Measurements from ENCODE around the gene WIPI1. TPM values are rescaled to one million over a fixed set of nuclear protein-coding genes. Genes with fewer than 3 reads are reported as not detected.

Gene WIPI1
- total RNA-seq, 2 experiments from 2014 or later = 34.4 to 43.5 TPM

DNA sequence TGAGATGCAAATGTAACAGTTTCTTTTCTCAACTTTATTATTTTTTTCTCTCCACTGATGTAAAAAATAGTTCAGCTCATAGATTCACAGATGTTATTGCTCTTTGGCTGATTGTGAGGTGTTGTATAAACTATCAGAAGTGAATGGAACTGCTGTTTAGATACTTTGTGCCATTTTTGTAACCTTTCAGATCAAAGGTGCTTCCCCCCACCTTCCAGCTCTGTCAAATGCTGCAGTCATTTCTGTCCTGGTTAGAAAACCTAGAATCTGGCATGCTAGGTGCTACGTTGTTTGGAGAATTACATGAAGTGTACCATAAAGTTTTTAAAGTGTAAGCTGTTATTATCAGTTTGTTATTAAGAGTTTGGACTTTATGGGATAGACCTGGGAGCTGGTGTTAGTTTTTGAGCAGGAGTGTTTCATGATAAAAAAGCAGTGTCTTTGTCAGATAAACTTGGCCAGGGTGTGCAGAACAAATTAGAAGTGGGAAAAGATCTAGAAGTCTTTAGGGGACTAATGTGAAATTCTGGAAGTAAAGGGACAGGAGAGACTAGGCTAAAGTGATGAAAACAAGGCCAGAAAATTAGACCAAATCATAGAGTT is 1.8 kb upstream of the WIPI1 start:
- H2AFZ ChIP-seq (ENCODE audit: low read length) = peak overlapping the region; percentile 84
- POLR2A ChIA-PET = interaction anchor here (0.6 to 7.6 kb wide), 23 partner anchors 9 to 747 kb away, joined by 3 to 138 read pairs (median 9); partner anchors contain the start of genes AMZ2, ARSG and SLC16A6

DNA sequence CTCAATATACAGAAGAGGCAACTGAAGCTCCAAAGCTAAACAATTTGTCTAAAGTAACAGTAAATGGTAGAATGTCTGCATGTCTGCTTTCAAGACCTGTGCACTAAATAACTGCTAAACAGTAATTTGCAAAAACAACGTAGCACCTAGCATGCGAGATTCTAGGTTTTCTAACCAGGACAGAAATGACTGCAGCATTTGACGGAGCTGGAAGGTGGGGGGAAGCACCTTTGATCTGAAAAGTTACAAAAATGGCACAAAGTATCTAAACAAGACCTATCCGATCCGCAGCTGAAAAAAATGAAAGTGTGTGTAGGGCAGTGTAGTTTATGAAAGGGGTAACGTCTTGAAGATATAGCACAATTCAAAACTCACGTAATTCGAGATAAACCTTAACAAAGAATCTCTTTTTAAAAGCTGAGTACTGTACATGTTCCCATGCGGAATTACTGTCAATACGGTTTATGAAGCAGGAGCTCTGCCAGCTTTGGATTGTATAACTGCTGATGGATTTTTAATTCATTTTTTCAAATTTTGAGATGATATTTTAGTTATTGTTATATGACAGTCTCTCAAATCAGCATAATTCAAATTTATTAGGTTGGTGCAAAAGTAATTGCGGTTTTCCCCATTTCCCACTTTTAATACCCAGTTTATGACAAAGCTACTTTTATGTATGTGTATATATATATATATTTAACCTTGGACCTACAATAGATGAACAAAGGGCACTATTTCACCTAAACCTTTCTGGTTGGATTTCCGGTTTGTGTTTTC is 1.2 kb upstream of the WIPI1 start:
- CTCF ChIA-PET (ENCODE audit: unreplicated experiment) = interaction anchor here (0.9 to 1.3 kb wide), 7 partner anchors 8 to 286 kb away, joined by 3 to 4 read pairs (median 3); no protein-coding TSS in a partner anchor
- Histone ChIP-seq H3K9me2 (ENCODE audit: insufficient read depth, low read length) (no peaks in the 10 kb centered on the region), H3K27ac (ENCODE audit: low read depth, low read length, poor library complexity, severe bottlenecking) (peak overlapping the region; percentile 83), H3K4me1 (ENCODE audit: insufficient read depth, low read length, poor library complexity, severe bottlenecking) (peaks cover 78% of the 10 kb centered on the region), H3K4me2 (ENCODE audit: low read length) (peak overlapping the region; percentile 92), H3K36me3 (ENCODE audit: insufficient read depth, low read length) (no peaks in the 10 kb centered on the region), H3K79me2 (ENCODE audit: insufficient read depth, low read depth, low read length) (peaks cover 7% of the 10 kb centered on the region; the same call in 1 of the 2 replicates), H2AFZ (ENCODE audit: low read length) (peak overlapping the region; percentile 84), H3K9me3 (ENCODE audit: low read length) (no peaks in the 10 kb centered on the region), H4K20me1 (ENCODE audit: insufficient read depth, low read length) (no peaks in the 10 kb centered on the region), H3K4me3 (ENCODE audit: low read depth, low read length, poor library complexity, severe bottlenecking) (peak overlapping the region; percentile 67)
- BruUV-seq (replicated peaks) = TSS peak; percentile 90
- intact Hi-C loops (cut with micrococcal nuclease; ENCODE audit: unreplicated experiment) = loop anchor here (2.0 kb wide), 1 partner anchor 168 kb away; the partner anchor contains the start of genes ARSG and SLC16A6
- POLR2A ChIA-PET = interaction anchor here (0.5 to 7.6 kb wide), 33 partner anchors 8 to 746 kb away, joined by 3 to 138 read pairs (median 6); partner anchors contain the start of genes AMZ2, ARSG and SLC16A6
- no peak for TF ChIP-seq EZH2phosphoT487 (IDR thresholded peaks at IDR 0.05; ENCODE audit: borderline replicate concordance, low read depth, low read length)
- TF ChIP-seq, protein P1, sequence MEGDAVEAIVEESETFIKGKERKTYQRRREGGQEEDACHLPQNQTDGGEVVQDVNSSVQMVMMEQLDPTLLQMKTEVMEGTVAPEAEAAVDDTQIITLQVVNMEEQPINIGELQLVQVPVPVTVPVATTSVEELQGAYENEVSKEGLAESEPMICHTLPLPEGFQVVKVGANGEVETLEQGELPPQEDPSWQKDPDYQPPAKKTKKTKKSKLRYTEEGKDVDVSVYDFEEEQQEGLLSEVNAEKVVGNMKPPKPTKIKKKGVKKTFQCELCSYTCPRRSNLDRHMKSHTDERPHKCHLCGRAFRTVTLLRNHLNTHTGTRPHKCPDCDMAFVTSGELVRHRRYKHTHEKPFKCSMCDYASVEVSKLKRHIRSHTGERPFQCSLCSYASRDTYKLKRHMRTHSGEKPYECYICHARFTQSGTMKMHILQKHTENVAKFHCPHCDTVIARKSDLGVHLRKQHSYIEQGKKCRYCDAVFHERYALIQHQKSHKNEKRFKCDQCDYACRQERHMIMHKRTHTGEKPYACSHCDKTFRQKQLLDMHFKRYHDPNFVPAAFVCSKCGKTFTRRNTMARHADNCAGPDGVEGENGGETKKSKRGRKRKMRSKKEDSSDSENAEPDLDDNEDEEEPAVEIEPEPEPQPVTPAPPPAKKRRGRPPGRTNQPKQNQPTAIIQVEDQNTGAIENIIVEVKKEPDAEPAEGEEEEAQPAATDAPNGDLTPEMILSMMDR (conservative IDR thresholded peaks at IDR 0.05; ENCODE audit: low read length) = no peak
- DNase-seq (ENCODE audit: low spot score) = peak; percentile 37

More for the DNA sequence above, 1.8 kb upstream of the WIPI1 start:
- Histone ChIP-seq H3K9me2 (ENCODE audit: insufficient read depth, low read length) (no peaks in the 10 kb centered on the region), H3K27ac (ENCODE audit: low read depth, low read length, poor library complexity, severe bottlenecking) (peak overlapping the region; percentile 83), H3K9me3 (ENCODE audit: low read length) (no peaks in the 10 kb centered on the region), H3K4me2 (ENCODE audit: low read length) (peak overlapping the region; percentile 92), H3K79me2 (ENCODE audit: insufficient read depth, low read depth, low read length) (peaks cover 7% of the 10 kb centered on the region; the same call in 1 of the 2 replicates), H4K20me1 (ENCODE audit: insufficient read depth, low read length) (no peaks in the 10 kb centered on the region), H3K36me3 (ENCODE audit: insufficient read depth, low read length) (no peaks in the 10 kb centered on the region), H3K4me1 (ENCODE audit: insufficient read depth, low read length, poor library complexity, severe bottlenecking) (peaks cover 78% of the 10 kb centered on the region), H3K4me3 (ENCODE audit: low read depth, low read length, poor library complexity, severe bottlenecking) (peak overlapping the region; percentile 67)
- DNase-seq (ENCODE audit: low spot score) = peak; percentile 47
- intact Hi-C loops (cut with micrococcal nuclease; ENCODE audit: unreplicated experiment) = loop anchor here (2.0 kb wide), 1 partner anchor 168 kb away; the partner anchor contains the start of genes ARSG and SLC16A6
- BruUV-seq (replicated peaks) = no TSS peak
- CTCF ChIA-PET (ENCODE audit: unreplicated experiment) = interaction anchor here (0.9 to 1.3 kb wide), 4 partner anchors 17 to 273 kb away, joined by 3 to 4 read pairs (median 3); no protein-coding TSS in a partner anchor
- no peak for TF ChIP-seq EZH2phosphoT487 (IDR thresholded peaks at IDR 0.05; ENCODE audit: borderline replicate concordance, low read depth, low read length)
- TF ChIP-seq, protein P1 (conservative IDR thresholded peaks at IDR 0.05; ENCODE audit: low read length) = no peak

All from OCI-LY7 (cell line).